Measurements from ENCODE around the gene GPR78. TPM values are rescaled to one million over a fixed set of nuclear protein-coding genes. Genes with fewer than 3 reads are reported as not detected.
"Not testable (repeated sequence)": the region's sequence is repeated elsewhere in the genome, so short reads cannot be mapped to it uniquely, and the experiment has no call there.

Gene GPR78
- polyA plus RNA-seq, 2 donors: 4.7 to 8.9 TPM

DNA sequence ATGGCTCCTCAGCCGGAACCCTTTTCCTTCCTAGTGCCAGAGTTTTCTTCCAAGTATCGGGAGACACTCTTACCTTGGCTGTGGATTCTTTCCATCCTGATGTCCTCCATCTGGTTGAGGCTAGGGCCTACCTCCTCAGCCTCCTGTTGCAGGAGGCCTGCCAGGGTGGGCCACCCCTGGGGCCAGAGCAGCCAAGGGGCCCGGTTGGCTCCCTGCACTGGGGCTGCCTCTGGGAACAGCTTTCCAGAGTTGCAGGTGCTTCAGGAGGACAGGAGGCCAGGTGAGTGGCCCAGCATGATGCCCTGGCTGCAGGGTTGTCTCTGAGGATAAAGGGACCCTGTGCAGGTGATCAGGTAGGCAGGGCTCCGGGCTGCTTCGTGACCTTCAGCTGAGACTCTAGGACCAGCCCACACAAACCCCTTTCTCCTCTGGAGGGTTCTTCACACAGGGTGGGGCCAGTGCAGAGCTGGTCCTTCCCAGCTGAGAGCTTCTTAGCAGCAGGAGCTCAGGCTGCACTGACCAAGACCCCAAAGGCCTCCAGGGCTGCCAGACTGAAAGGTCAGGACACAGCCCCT is 5.3 kb upstream of the GPR78 start:
- H3K27ac ChIP-seq (ENCODE audit: low read depth in 2 of 2, low read length in 1 of 2): no peak overlapping the region
- 66 to 78% methylated on average over 5 of the region's 5 CpGs for WGBS, 2 donors
- H3K4me1 ChIP-seq (ENCODE audit: control insufficient read depth in 2 of 2, insufficient read depth in 2 of 2, low read length in 1 of 2): no peaks in the 10 kb centered on the region
- H3K27me3 ChIP-seq (ENCODE audit: control insufficient read depth in 1 of 2, insufficient read depth in 2 of 2, low read length in 2 of 2): no peaks in the 10 kb centered on the region
- no peaks in the 10 kb centered on the region for H3K36me3 ChIP-seq (ENCODE audit: control insufficient read depth in 2 of 2, insufficient read depth in 2 of 2, low read length in 1 of 2)
- no peaks in the 10 kb centered on the region for H3K9me3 ChIP-seq (ENCODE audit: control insufficient read depth in 2 of 2, insufficient read depth in 1 of 2, low read depth in 1 of 2, low read length in 1 of 2)
- no peak overlapping the region for H3K4me3 ChIP-seq (ENCODE audit: low read depth in 1 of 2, low read length in 2 of 2)

GRCh38 chr4:8575457-8575856 is 4.7 kb upstream of the GPR78 start:
- Histone ChIP-seq H3K27ac (ENCODE audit: low read depth in 2 of 2, low read length in 1 of 2) (no peak overlapping the region), H3K4me1 (ENCODE audit: control insufficient read depth in 2 of 2, insufficient read depth in 2 of 2, low read length in 1 of 2) (no peaks in the 10 kb centered on the region), H3K4me3 (ENCODE audit: low read depth in 1 of 2, low read length in 2 of 2) (no peak overlapping the region), H3K27me3 (ENCODE audit: control insufficient read depth in 1 of 2, insufficient read depth in 2 of 2, low read length in 2 of 2) (no peaks in the 10 kb centered on the region), H3K36me3 (ENCODE audit: control insufficient read depth in 2 of 2, insufficient read depth in 2 of 2, low read length in 1 of 2) (no peaks in the 10 kb centered on the region), H3K9me3 (ENCODE audit: control insufficient read depth in 2 of 2, insufficient read depth in 1 of 2, low read depth in 1 of 2, low read length in 1 of 2) (no peaks in the 10 kb centered on the region)
- WGBS, 2 donors: 61 to 73% methylated on average over 4 of the region's 4 CpGs

DNA sequence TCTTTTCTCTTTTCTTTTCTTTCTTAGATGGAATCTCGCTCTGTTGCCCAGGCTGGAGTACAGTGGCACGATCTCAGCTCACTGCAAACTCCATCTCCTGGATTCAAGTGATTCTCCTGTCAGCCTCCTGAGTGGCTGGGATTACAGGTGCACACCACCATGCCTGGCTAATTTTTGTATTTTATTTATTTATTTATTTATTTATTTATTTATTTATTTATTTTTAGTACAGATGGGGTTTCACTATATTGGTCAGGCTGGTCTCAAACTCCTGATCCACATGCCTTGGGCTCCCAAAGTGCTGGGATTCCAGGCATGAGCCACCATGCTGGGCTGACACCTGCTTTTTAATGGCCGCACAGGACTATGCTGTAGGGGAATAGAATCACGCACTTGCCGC is 3.6 kb upstream of the GPR78 start:
- not testable (repeated sequence) for H3K4me1 ChIP-seq (ENCODE audit: control insufficient read depth in 2 of 2, insufficient read depth in 2 of 2, low read length in 1 of 2); H3K27me3 ChIP-seq (ENCODE audit: control insufficient read depth in 1 of 2, insufficient read depth in 2 of 2, low read length in 2 of 2); H3K9me3 ChIP-seq (ENCODE audit: control insufficient read depth in 2 of 2, insufficient read depth in 1 of 2, low read depth in 1 of 2, low read length in 1 of 2); H3K27ac ChIP-seq (ENCODE audit: low read depth in 2 of 2, low read length in 1 of 2); H3K36me3 ChIP-seq (ENCODE audit: control insufficient read depth in 2 of 2, insufficient read depth in 2 of 2, low read length in 1 of 2); H3K4me3 ChIP-seq (ENCODE audit: low read depth in 1 of 2, low read length in 2 of 2)
- WGBS, 2 donors: 89 to 90% methylated on average over 5 of the region's 5 CpGs

GRCh38 chr4:8577046-8577445 is 3.1 kb upstream of the GPR78 start:
- WGBS, 2 donors: 56 to 63% methylated on average over 8 of the region's 8 CpGs
- Histone ChIP-seq H3K36me3 (ENCODE audit: control insufficient read depth in 2 of 2, insufficient read depth in 2 of 2, low read length in 1 of 2) (peaks cover 0 to 2% of the 10 kb centered on the region in 2 donors), H3K27me3 (ENCODE audit: control insufficient read depth in 1 of 2, insufficient read depth in 2 of 2, low read length in 2 of 2) (no peaks in the 10 kb centered on the region), H3K27ac (ENCODE audit: low read depth in 2 of 2, low read length in 1 of 2) (no peak overlapping the region), H3K4me3 (ENCODE audit: low read depth in 1 of 2, low read length in 2 of 2) (no peak overlapping the region), H3K9me3 (ENCODE audit: control insufficient read depth in 2 of 2, insufficient read depth in 1 of 2, low read depth in 1 of 2, low read length in 1 of 2) (peaks cover 0 to 5% of the 10 kb centered on the region in 2 donors), H3K4me1 (ENCODE audit: control insufficient read depth in 2 of 2, insufficient read depth in 2 of 2, low read length in 1 of 2) (peaks cover 3 to 6% of the 10 kb centered on the region in 2 donors)

GRCh38 chr4:8577972-8578371 is 2.2 kb upstream of the GPR78 start:
- Histone ChIP-seq H3K36me3 (ENCODE audit: control insufficient read depth in 2 of 2, insufficient read depth in 2 of 2, low read length in 1 of 2) (peaks cover 0 to 2% of the 10 kb centered on the region in 2 donors), H3K9me3 (ENCODE audit: control insufficient read depth in 2 of 2, insufficient read depth in 1 of 2, low read depth in 1 of 2, low read length in 1 of 2) (peaks cover 0 to 5% of the 10 kb centered on the region in 2 donors), H3K4me1 (ENCODE audit: control insufficient read depth in 2 of 2, insufficient read depth in 2 of 2, low read length in 1 of 2) (peaks cover 4 to 6% of the 10 kb centered on the region in 2 donors), H3K27ac (ENCODE audit: low read depth in 2 of 2, low read length in 1 of 2) (no peak overlapping the region), H3K4me3 (ENCODE audit: low read depth in 1 of 2, low read length in 2 of 2) (no peak overlapping the region), H3K27me3 (ENCODE audit: control insufficient read depth in 1 of 2, insufficient read depth in 2 of 2, low read length in 2 of 2) (no peaks in the 10 kb centered on the region)
- 77 to 81% methylated on average over 4 of the region's 4 CpGs for WGBS, 2 donors

DNA sequence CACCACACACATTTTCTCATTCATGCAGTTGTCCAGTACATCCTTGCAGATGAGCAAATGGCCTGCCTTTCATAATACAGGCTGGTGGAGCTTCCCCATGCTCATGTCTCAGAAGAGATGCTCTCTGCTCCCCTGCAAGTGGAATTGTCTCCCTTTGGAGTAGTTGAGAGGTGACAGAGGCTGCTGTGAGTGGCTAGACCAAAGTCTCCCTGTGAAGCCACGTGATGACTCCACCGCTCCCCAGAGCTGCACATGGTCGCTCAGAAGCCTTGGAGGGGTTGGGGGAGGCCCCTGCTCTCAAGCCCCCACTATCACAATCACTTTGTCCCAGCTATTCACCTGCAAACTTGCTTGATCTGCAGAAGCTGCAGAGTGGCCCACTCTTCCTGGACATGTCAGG is 1.5 kb upstream of the GPR78 start:
- 71 to 73% methylated on average over 3 of the region's 3 CpGs for WGBS, 2 donors
- Histone ChIP-seq H3K27ac (ENCODE audit: low read depth in 2 of 2, low read length in 1 of 2) (no peak overlapping the region), H3K36me3 (ENCODE audit: control insufficient read depth in 2 of 2, insufficient read depth in 2 of 2, low read length in 1 of 2) (peaks cover 0 to 2% of the 10 kb centered on the region in 2 donors), H3K27me3 (ENCODE audit: control insufficient read depth in 1 of 2, insufficient read depth in 2 of 2, low read length in 2 of 2) (no peaks in the 10 kb centered on the region), H3K9me3 (ENCODE audit: control insufficient read depth in 2 of 2, insufficient read depth in 1 of 2, low read depth in 1 of 2, low read length in 1 of 2) (peaks cover 0 to 5% of the 10 kb centered on the region in 2 donors), H3K4me1 (ENCODE audit: control insufficient read depth in 2 of 2, insufficient read depth in 2 of 2, low read length in 1 of 2) (peaks cover 4 to 6% of the 10 kb centered on the region in 2 donors), H3K4me3 (ENCODE audit: low read depth in 1 of 2, low read length in 2 of 2) (no peak overlapping the region)

GRCh38 chr4:8579526-8580320 is 469 bp upstream of the GPR78 start:
- WGBS, 2 donors: 23 to 27% methylated on average over 12 of the region's 12 CpGs

GRCh38 chr4:8581094-8581861 is 1.1 kb downstream of the GPR78 start:
- H3K36me3 ChIP-seq (ENCODE audit: control insufficient read depth in 2 of 2, insufficient read depth in 2 of 2, low read length in 1 of 2): peaks cover 0 to 2% of the 10 kb centered on the region in 2 donors
- 58 to 63% methylated on average over 66 of the region's 66 CpGs for WGBS, 2 donors
- H3K9me3 ChIP-seq (ENCODE audit: control insufficient read depth in 2 of 2, insufficient read depth in 1 of 2, low read depth in 1 of 2, low read length in 1 of 2): peaks cover 0 to 5% of the 10 kb centered on the region in 2 donors
- H3K4me1 ChIP-seq (ENCODE audit: control insufficient read depth in 2 of 2, insufficient read depth in 2 of 2, low read length in 1 of 2): peaks cover 4 to 6% of the 10 kb centered on the region in 2 donors
- no peak overlapping the region for H3K27ac ChIP-seq (ENCODE audit: low read depth in 2 of 2, low read length in 1 of 2)
- peak overlapping the region in 1 of 2 donors; percentile 7 for H3K4me3 ChIP-seq (ENCODE audit: low read depth in 1 of 2, low read length in 2 of 2)
- no peaks in the 10 kb centered on the region for H3K27me3 ChIP-seq (ENCODE audit: control insufficient read depth in 1 of 2, insufficient read depth in 2 of 2, low read length in 2 of 2)

More at GRCh38 chr4:8579526-8580320, 469 bp upstream of the GPR78 start:
- Histone ChIP-seq H3K36me3 (ENCODE audit: control insufficient read depth in 2 of 2, insufficient read depth in 2 of 2, low read length in 1 of 2) (peaks cover 0 to 2% of the 10 kb centered on the region in 2 donors), H3K27me3 (ENCODE audit: control insufficient read depth in 1 of 2, insufficient read depth in 2 of 2, low read length in 2 of 2) (no peaks in the 10 kb centered on the region), H3K27ac (ENCODE audit: low read depth in 2 of 2, low read length in 1 of 2) (no peak overlapping the region), H3K9me3 (ENCODE audit: control insufficient read depth in 2 of 2, insufficient read depth in 1 of 2, low read depth in 1 of 2, low read length in 1 of 2) (peaks cover 0 to 5% of the 10 kb centered on the region in 2 donors), H3K4me3 (ENCODE audit: low read depth in 1 of 2, low read length in 2 of 2) (no peak overlapping the region), H3K4me1 (ENCODE audit: control insufficient read depth in 2 of 2, insufficient read depth in 2 of 2, low read length in 1 of 2) (peaks cover 4 to 6% of the 10 kb centered on the region in 2 donors)

DNA sequence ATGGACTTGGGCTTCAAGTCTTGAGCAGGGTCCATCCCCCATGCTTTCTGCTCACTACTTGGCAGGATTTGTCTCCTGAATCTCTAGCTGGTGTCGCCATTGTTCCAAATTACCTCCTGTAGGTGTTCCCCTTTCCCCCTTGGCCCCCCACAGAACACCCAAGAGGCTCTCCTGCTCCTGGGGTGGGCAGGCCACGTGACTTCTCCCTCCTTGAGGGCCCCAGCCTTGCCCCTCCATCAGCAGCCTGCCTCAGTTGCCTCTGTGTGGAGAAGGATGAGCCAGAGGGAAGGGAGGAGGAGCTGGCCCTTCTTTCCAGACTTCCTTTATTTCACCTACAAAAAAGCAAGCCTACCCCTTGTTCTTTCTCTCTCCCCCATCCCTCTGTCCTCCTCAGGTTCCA is 1.8 kb downstream of the GPR78 start:
- H3K4me3 ChIP-seq (ENCODE audit: low read depth in 1 of 2, low read length in 2 of 2): no peak overlapping the region
- peaks cover 0 to 2% of the 10 kb centered on the region in 2 donors for H3K36me3 ChIP-seq (ENCODE audit: control insufficient read depth in 2 of 2, insufficient read depth in 2 of 2, low read length in 1 of 2)
- H3K9me3 ChIP-seq (ENCODE audit: control insufficient read depth in 2 of 2, insufficient read depth in 1 of 2, low read depth in 1 of 2, low read length in 1 of 2): peaks cover 0 to 8% of the 10 kb centered on the region in 2 donors
- H3K27me3 ChIP-seq (ENCODE audit: control insufficient read depth in 1 of 2, insufficient read depth in 2 of 2, low read length in 2 of 2): no peaks in the 10 kb centered on the region
- peaks cover 4 to 6% of the 10 kb centered on the region in 2 donors for H3K4me1 ChIP-seq (ENCODE audit: control insufficient read depth in 2 of 2, insufficient read depth in 2 of 2, low read length in 1 of 2)
- H3K27ac ChIP-seq (ENCODE audit: low read depth in 2 of 2, low read length in 1 of 2): no peak overlapping the region
- WGBS, 2 donors: 53 to 73% methylated on average over 2 of the region's 2 CpGs
